Measurements from ENCODE around the gene MEGF8.

- no peak for TF ChIP-seq POLR2A (IDR thresholded peaks at IDR 0.05; ENCODE audit: low read depth, low read length)
- TF ChIP-seq POLR2AphosphoS5 (IDR thresholded peaks at IDR 0.05; ENCODE audit: low read depth, low read length), result no peak
- no peak for TF ChIP-seq TAF1 (IDR thresholded peaks at IDR 0.05; ENCODE audit: borderline replicate concordance, low read depth, low read length)
These were observed 42.6 kb upstream of the MEGF8 start for GRCh38 chr19:42282819-42283187.
